HepG2 (cell line): Measurements from ENCODE around the gene AKTIP. TPM values are rescaled to one million over a fixed set of nuclear protein-coding genes. Genes with fewer than 3 reads are reported as not detected.

Source experiments
- ATF7-NPFF ChIP-seq: sonication (generic); formaldehyde crosslinking; IDR thresholded peaks from 2 replicates; pipeline ENCODE4 v1.8.1; 2023; ENCODE audit warnings: mild to moderate bottlenecking, low read depth, missing genetic modification reagents, moderate library complexity
- CBX2 ChIP-seq, 2 experiments: fragments of 200-600 bp in 1 of 2; sonication (generic); formaldehyde crosslinking in 1 of 2; IDR thresholded peaks; 2 replicates each; pipeline versions ENCODE4 v1.7.0 to v1.8.1; 2018 to 2022; ENCODE audit warnings: low read depth in 2 of 2, low read length in 1 of 2, mild to moderate bottlenecking in 1 of 2, missing genetic modification reagents in 1 of 2
- KDM6A ChIP-seq: IDR thresholded peaks from 2 replicates; pipeline ENCODE4 v1.6.1; 2016; ENCODE audit warnings: low read depth
- NFRKB ChIP-seq: fragments of 450-650 bp; IDR thresholded peaks from 2 replicates; pipeline ENCODE4 v1.6.1; 2017
- ONECUT2 ChIP-seq: sonication (generic); formaldehyde crosslinking; IDR thresholded peaks from 2 replicates; pipeline ENCODE4 v1.4.0; 2020; ENCODE audit warnings: missing genetic modification reagents
- PHF5A ChIP-seq: IDR thresholded peaks from one replicate; pipeline ENCODE4 v1.6.1; 2018; ENCODE audit warnings: low read depth, missing genetic modification reagents; ENCODE audit not compliant: unreplicated experiment
- SETDB1 ChIP-seq: sonication (generic); formaldehyde crosslinking; IDR thresholded peaks from 2 replicates; pipeline ENCODE4 v1.5.1; 2020; ENCODE audit warnings: missing genetic modification reagents, mild to moderate bottlenecking, borderline replicate concordance
- ZNF430 ChIP-seq: sonication (generic); formaldehyde crosslinking; IDR thresholded peaks from 2 replicates; pipeline ENCODE4 v1.9.0; 2021; ENCODE audit warnings: mild to moderate bottlenecking, missing genetic modification reagents
- ZNF616 ChIP-seq: sonication (generic); formaldehyde crosslinking; IDR thresholded peaks from 2 replicates; pipeline ENCODE4 v1.5.0; 2020; ENCODE audit warnings: low read depth, mild to moderate bottlenecking, missing genetic modification reagents
- ZSCAN25 ChIP-seq: sonication (generic); formaldehyde crosslinking; IDR thresholded peaks from 2 replicates; pipeline ENCODE4 v1.8.0; 2022; ENCODE audit warnings: mild to moderate bottlenecking, missing genetic modification reagents
- polyA plus RNA-seq, 8 experiments: library from polyadenylated mRNA; depleted of rRNA in 3 of 8; stranded (reverse) in 7 of 8; unstranded in 1 of 8; fragments of >200 nt; fragmentation: Illumina TruSeq in 4 of 8; extraction: Trizol in 4 of 8; gene quantifications; 2 replicates each; pipeline versions ENCODE4 v1.2.1 to v1.2.3, GENCODE V29; 2011 to 2016; ENCODE audit warnings: low read depth in 4 of 8, missing spikeins in 1 of 8, mixed read lengths in 1 of 8; ENCODE audit not compliant: insufficient read depth in 1 of 8
- total RNA-seq, 5 experiments: library from RNA; depleted of rRNA; stranded (reverse); fragments of >200 nt; fragmentation: Illumina TruSeq; extraction: Trizol; gene quantifications; 2 replicates each; pipeline ENCODE4 v1.2.3, GENCODE V29; 2016; ENCODE audit warnings: low read depth in 1 of 5
- TF ChIP-seq, protein P1 (sequence below): sonication (generic); formaldehyde crosslinking; IDR thresholded peaks from 2 replicates; pipeline ENCODE4 v1.8.1; 2023; ENCODE audit warnings: mild to moderate bottlenecking, inconsistent platforms, moderate library complexity, missing genetic modification reagents, borderline replicate concordance
- TF ChIP-seq, protein P2 (sequence below): sonication (generic); formaldehyde crosslinking; IDR thresholded peaks from 2 replicates; pipeline ENCODE4 v1.4.0; 2020; ENCODE audit warnings: mild to moderate bottlenecking, missing genetic modification reagents
- TF ChIP-seq, protein P3 (sequence below): sonication (generic); formaldehyde crosslinking; conservative IDR thresholded peaks from 2 replicates; pipeline ENCODE4 v1.8.0; 2022; ENCODE audit warnings: missing genetic modification reagents
- TF ChIP-seq, protein P4 (sequence below): conservative IDR thresholded peaks from 2 replicates; pipeline ENCODE4 v1.6.1; 2018; ENCODE audit warnings: missing genetic modification reagents

AKTIP gene
- total and polyA plus RNA-seq, 2 of the 13 experiments (the other 11 are each of a cell fraction or from before 2014, with no cell fraction given) = 28.8 to 49.0 TPM

DNA sequence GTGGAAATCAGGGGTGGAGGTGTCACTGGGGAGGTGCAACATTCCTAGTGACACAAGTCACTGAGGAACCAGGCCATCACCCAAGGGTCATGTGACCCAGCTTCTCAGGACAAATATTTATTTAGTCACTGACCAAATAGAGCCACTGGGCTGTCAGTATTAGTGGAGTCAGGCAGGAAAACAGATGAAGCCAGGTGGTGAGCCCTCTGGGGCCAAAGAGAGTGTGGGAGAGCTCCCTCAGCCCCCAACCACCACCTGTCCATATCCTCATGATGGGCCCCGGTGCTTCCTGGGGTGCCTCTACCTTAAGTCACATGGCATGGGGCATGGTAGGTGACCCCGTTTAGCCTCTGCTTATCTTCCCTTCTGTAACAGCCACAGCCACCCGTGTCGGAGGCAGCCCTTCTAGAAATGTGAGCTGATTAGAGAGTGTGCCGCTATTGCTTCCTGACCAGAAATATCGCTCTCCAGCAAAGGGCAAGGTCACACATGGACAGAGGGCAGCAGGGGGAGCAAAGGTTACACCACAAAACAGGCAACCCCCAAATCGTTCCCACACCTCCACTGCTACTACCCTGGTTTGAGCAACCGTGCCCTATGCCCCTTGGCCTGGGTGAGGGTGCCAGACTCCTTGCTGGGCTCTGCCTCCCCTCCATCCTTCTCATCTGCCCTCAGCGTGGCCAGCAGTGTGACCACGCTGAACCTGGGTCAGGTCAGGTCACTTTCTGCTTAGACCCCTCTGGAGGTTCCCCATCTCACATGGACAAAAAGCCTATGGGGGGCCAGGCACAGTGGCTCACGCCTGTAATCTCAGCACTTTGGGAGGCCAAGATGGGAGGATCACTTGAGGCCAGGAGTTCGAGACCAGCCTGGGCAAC is 8.6 kb upstream of the AKTIP start (continued):
- TF ChIP-seq, protein P1, sequence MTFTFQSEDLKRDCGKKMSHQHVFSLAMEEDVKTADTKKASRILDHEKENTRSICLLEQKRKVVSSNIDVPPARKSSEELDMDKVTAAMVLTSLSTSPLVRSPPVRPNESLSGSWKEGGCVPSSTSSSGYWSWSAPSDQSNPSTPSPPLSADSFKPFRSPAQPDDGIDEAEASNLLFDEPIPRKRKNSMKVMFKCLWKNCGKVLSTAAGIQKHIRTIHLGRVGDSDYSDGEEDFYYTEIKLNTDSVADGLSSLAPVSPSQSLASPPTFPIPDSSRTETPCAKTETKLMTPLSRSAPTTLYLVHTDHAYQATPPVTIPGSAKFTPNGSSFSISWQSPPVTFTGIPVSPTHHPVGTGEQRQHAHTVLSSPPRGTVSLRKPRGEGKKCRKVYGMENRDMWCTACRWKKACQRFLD (CRISPR knock-in tag) = no peak
- peak; percentile 65 for TF ChIP-seq ZNF430 (CRISPR knock-in tag)
- TF ChIP-seq ATF7-NPFF (CRISPR knock-in tag) = no peak
- peak; percentile 74 for TF ChIP-seq PHF5A (CRISPR knock-in tag)
- TF ChIP-seq, protein P2, sequence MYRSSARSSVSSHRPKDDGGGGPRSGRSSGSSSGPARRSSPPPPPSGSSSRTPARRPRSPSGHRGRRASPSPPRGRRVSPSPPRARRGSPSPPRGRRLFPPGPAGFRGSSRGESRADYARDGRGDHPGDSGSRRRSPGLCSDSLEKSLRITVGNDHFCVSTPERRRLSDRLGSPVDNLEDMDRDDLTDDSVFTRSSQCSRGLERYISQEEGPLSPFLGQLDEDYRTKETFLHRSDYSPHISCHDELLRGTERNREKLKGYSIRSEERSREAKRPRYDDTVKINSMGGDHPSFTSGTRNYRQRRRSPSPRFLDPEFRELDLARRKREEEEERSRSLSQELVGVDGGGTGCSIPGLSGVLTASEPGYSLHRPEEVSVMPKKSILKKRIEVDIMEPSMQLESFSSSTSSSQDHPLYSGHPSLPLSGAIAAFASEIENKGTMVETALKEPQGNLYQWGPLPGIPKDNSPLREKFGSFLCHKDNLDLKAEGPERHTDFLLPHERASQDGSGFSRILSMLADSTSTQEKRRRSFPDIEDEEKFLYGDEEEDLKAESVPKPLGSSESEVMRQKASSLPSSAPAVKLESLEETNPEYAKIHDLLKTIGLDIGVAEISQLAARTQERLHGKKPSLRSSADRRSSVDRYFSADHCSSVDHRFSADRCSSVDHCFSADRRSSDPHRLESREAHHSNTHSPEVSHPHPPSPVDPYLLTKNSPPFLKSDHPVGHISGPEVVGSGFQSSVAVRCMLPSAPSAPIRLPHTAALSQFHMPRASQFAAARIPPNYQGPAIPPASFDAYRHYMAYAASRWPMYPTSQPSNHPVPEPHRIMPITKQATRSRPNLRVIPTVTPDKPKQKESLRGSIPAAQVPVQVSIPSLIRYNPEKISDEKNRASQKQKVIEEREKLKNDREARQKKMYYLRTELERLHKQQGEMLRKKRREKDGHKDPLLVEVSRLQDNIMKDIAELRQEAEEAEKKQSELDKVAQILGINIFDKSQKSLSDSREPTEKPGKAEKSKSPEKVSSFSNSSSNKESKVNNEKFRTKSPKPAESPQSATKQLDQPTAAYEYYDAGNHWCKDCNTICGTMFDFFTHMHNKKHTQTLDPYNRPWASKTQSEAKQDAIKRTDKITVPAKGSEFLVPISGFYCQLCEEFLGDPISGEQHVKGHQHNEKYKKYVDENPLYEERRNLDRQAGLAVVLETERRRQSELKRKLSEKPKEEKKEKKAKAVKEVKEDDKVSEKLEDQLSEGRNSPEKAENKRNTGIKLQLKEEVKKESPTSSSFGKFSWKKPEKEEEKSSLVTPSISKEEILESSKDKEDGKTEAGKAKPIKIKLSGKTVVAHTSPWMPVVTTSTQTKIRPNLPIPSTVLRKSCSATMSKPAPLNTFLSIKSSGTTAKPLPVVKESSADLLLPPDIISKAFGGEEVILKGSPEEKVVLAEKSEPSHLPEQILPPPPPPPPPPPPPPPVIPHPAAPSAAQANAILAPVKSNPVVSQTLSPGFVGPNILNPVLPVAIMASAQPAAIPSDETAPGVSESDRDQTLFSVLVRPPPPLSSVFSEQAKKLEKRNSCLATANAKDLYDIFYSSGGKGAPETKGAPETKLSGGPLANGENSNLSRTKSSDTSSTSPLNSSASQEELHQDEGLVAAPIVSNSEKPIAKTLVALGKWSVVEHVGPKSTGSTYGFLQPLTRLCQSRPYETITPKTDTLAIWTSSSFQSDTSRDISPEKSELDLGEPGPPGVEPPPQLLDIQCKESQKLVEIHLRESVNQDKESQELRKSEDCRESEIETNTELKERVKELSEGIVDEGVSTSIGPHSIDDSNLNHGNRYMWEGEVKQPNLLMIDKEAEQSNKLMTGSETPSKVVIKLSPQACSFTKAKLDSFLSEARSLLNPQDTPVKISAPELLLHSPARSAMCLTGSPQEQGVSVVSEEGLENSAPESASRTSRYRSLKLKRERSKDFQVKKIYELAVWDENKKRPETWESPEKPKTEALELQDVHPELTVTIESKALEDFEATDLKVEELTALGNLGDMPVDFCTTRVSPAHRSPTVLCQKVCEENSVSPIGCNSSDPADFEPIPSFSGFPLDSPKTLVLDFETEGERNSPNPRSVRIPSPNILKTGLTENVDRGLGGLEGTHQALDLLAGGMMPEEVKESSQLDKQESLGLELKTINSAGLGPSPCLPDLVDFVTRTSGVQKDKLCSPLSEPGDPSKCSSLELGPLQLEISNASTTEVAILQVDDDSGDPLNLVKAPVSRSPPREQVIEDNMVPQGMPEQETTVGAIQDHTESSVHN = no peak
- TF ChIP-seq ZSCAN25 (CRISPR knock-in tag) = peak; percentile 46; the same call in 1 of the 2 replicates
- TF ChIP-seq, protein P3, sequence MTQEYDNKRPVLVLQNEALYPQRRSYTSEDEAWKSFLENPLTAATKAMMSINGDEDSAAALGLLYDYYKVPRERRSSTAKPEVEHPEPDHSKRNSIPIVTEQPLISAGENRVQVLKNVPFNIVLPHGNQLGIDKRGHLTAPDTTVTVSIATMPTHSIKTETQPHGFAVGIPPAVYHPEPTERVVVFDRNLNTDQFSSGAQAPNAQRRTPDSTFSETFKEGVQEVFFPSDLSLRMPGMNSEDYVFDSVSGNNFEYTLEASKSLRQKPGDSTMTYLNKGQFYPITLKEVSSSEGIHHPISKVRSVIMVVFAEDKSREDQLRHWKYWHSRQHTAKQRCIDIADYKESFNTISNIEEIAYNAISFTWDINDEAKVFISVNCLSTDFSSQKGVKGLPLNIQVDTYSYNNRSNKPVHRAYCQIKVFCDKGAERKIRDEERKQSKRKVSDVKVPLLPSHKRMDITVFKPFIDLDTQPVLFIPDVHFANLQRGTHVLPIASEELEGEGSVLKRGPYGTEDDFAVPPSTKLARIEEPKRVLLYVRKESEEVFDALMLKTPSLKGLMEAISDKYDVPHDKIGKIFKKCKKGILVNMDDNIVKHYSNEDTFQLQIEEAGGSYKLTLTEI = no peak
- peak; percentile 35; the same call in 1 of the 2 replicates for TF ChIP-seq ZNF616 (CRISPR knock-in tag)
- TF ChIP-seq SETDB1 (CRISPR knock-in tag) = no peak
- TF ChIP-seq, protein P4, sequence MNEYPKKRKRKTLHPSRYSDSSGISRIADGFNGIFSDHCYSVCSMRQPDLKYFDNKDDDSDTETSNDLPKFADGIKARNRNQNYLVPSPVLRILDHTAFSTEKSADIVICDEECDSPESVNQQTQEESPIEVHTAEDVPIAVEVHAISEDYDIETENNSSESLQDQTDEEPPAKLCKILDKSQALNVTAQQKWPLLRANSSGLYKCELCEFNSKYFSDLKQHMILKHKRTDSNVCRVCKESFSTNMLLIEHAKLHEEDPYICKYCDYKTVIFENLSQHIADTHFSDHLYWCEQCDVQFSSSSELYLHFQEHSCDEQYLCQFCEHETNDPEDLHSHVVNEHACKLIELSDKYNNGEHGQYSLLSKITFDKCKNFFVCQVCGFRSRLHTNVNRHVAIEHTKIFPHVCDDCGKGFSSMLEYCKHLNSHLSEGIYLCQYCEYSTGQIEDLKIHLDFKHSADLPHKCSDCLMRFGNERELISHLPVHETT (CRISPR knock-in tag) = no peak; the same call in 1 of the 2 replicates
- no peak for TF ChIP-seq NFRKB
- TF ChIP-seq ONECUT2 = 0 out of 2 replicates have a peak, but pooled peaks have one; percentile 17
- no peak; the same call in 1 of the 2 replicates for TF ChIP-seq KDM6A (CRISPR knock-in tag)
- TF ChIP-seq CBX2 (IDR thresholded peaks at IDR 0.05; ENCODE audit: low read depth, low read length) = no peak
- no peak for TF ChIP-seq CBX2 (CRISPR knock-in tag; IDR thresholded peaks at IDR 0.05; ENCODE audit: low read depth)
